Measurements from ENCODE around the gene FAM222A.

- TF ChIP-seq CTCF (IDR thresholded peaks at IDR 0.05; ENCODE audit: insufficient read depth, low read length, poor library complexity, severe bottlenecking), result no peak
- TF ChIP-seq EZH2phosphoT487 (conservative IDR thresholded peaks at IDR 0.05; ENCODE audit: low read length), result no peak
These were observed 49.1 kb downstream of the FAM222A start for GRCh38 chr12:109762673-109763191.

Data from SU-DHL-6 (cell line).